HL-60 (cell line): ENCODE results near the gene DAZAP1.

Source experiments
- CTCF ChIP-seq: IDR thresholded peaks from one replicate; pipeline ENCODE4 v1.5.1; 2011; ENCODE audit warnings: low read length, control low read depth, inconsistent platforms; ENCODE audit not compliant: insufficient read depth
- POLR2AphosphoS5 ChIP-seq: IDR thresholded peaks from 2 replicates; pipeline ENCODE4 v1.6.1; 2012; ENCODE audit warnings: low read depth

GRCh38 chr19:1374250-1374577 is 33.2 kb upstream of the DAZAP1 start:
- no peak for TF ChIP-seq CTCF
- TF ChIP-seq POLR2AphosphoS5: no peak
